Medulla oblongata (tissue), 1 donor: ENCODE results near the gene PPP3R1.

Source experiments
- DNase-seq: peaks from one replicate; pipeline ENCODE4 v3.0.0-alpha.2; 2015; ENCODE audit errors: extremely low spot score

PPP3R1 gene

GRCh38 chr2:68234405-68234804, 17.9 kb downstream of the PPP3R1 start:
- no peak for DNase-seq

- no peak for DNase-seq
Observed at GRCh38 chr2:68231061-68231372, 21.3 kb downstream of the PPP3R1 start.

GRCh38 chr2:68230241-68231060, 21.9 kb downstream of the PPP3R1 start:
- no peak for DNase-seq

GRCh38 chr2:68226794-68227193, 25.5 kb downstream of the PPP3R1 start:
- DNase-seq: no peak

- DNase-seq: peak; percentile 39
Observed at GRCh38 chr2:68225119-68225632, 27.2 kb downstream of the PPP3R1 start.

- DNase-seq: no peak
Observed at GRCh38 chr2:68223419-68223818, 28.9 kb downstream of the PPP3R1 start.

- DNase-seq: no peak
Observed at GRCh38 chr2:68222287-68222686, 30.0 kb downstream of the PPP3R1 start.

- DNase-seq: no peak
Observed at GRCh38 chr2:68218343-68218901, 33.9 kb downstream of the PPP3R1 start.

GRCh38 chr2:68217729-68218128, 34.6 kb downstream of the PPP3R1 start:
- no peak for DNase-seq

GRCh38 chr2:68216454-68217310, 35.6 kb downstream of the PPP3R1 start:
- no peak for DNase-seq

- DNase-seq: no peak
Observed at GRCh38 chr2:68214381-68214780, 38.0 kb downstream of the PPP3R1 start.

GRCh38 chr2:68206793-68207192, 45.5 kb downstream of the PPP3R1 start:
- DNase-seq: no peak

- no peak for DNase-seq
Observed at GRCh38 chr2:68203587-68203986, 48.7 kb downstream of the PPP3R1 start.

GRCh38 chr2:68200157-68200787, 52.1 kb downstream of the PPP3R1 start:
- no peak for DNase-seq

GRCh38 chr2:68196120-68196716, 56.1 kb downstream of the PPP3R1 start:
- DNase-seq: peak; percentile 56

GRCh38 chr2:68195096-68195495, 57.2 kb downstream of the PPP3R1 start:
- DNase-seq: no peak

GRCh38 chr2:68193787-68194372, 58.5 kb downstream of the PPP3R1 start:
- DNase-seq: no peak

GRCh38 chr2:68193144-68193543, 59.2 kb downstream of the PPP3R1 start:
- DNase-seq: no peak

- no peak for DNase-seq
Observed at GRCh38 chr2:68190991-68191731, 61.2 kb downstream of the PPP3R1 start.

GRCh38 chr2:68189991-68190784, 62.1 kb downstream of the PPP3R1 start:
- DNase-seq: no peak
